Osteoblast (primary cell): Measurements from ENCODE around the gene PEAK3. TPM values are rescaled to one million over a fixed set of nuclear protein-coding genes. Genes with fewer than 3 reads are reported as not detected.

Experiments
- DNase-seq: peaks from one replicate; pipeline ENCODE4 v3.0.0; 2011; ENCODE audit warnings: low spot score, mixed read lengths; ENCODE audit not compliant: insufficient read length; ENCODE audit errors: missing footprints
- H2AFZ ChIP-seq: 2 replicates; pipeline ENCODE4 v1.6.0; 2011; ENCODE audit warnings: mild to moderate bottlenecking, low read length
- H3K27ac ChIP-seq: 2 replicates; pipeline ENCODE4 v1.5.1; 2011; ENCODE audit warnings: mild to moderate bottlenecking, low read depth, low read length, moderate library complexity
- H3K27me3 ChIP-seq: 2 replicates; pipeline ENCODE4 v1.6.0; 2012; ENCODE audit warnings: mild to moderate bottlenecking, control low read depth, inconsistent platforms, low read length, moderate library complexity; ENCODE audit not compliant: insufficient read depth
- H3K36me3 ChIP-seq: 2 replicates; pipeline ENCODE4 v1.5.1; 2011; ENCODE audit warnings: mild to moderate bottlenecking, low read length, control low read depth, moderate library complexity; ENCODE audit not compliant: insufficient read depth
- H3K4me1 ChIP-seq: 2 replicates; pipeline ENCODE4 v1.5.1; 2011; ENCODE audit warnings: mild to moderate bottlenecking, low read length, control low read depth, moderate library complexity; ENCODE audit not compliant: insufficient read depth
- H3K4me2 ChIP-seq: 2 replicates; pipeline ENCODE4 v1.6.0; 2011; ENCODE audit warnings: mild to moderate bottlenecking, low read length; ENCODE audit not compliant: insufficient read depth
- H3K4me3 ChIP-seq: fragments of 200-600 bp; sonication (generic); 3 replicates; pipeline ENCODE4 v1.5.1; 2012; ENCODE audit warnings: mild to moderate bottlenecking, low read length, inconsistent platforms; ENCODE audit not compliant: insufficient read depth
- H3K79me2 ChIP-seq: 2 replicates; pipeline ENCODE4 v1.6.0; 2012; ENCODE audit warnings: mild to moderate bottlenecking, low read length, control low read depth, inconsistent platforms; ENCODE audit not compliant: insufficient read depth
- H3K9me3 ChIP-seq: 2 replicates; pipeline ENCODE4 v1.5.1; 2011; ENCODE audit warnings: low read depth, low read length, control low read depth
- H4K20me1 ChIP-seq: 2 replicates; pipeline ENCODE4 v1.6.0; 2012; ENCODE audit warnings: mild to moderate bottlenecking, low read length, control low read depth; ENCODE audit not compliant: insufficient read depth
- total RNA-seq: library from RNA; depleted of rRNA; stranded (reverse); fragments of >200 nt; gene quantifications from 2 replicates; pipeline ENCODE4 v1.2.3, GENCODE V29; 2012
- TF ChIP-seq, protein P1 (sequence below): IDR thresholded peaks from 2 replicates; pipeline ENCODE4 v1.5.1; 2011; ENCODE audit warnings: mild to moderate bottlenecking, low read depth, low read length, moderate library complexity; ENCODE audit errors: extremely low read depth

PEAK3 gene
- total RNA-seq, 1 donor: not detected

GRCh38 chr19:2325281-2326046 is 43.5 kb upstream of the PEAK3 start:
- Histone ChIP-seq H3K27ac (no peak overlapping the region), H2AFZ (no peak overlapping the region), H3K79me2 (peaks cover 57% of the 10 kb centered on the region), H3K36me3 (peaks cover 15% of the 10 kb centered on the region), H3K27me3 (no peaks in the 10 kb centered on the region), H3K4me3 (no peak overlapping the region), H4K20me1 (peaks cover 17% of the 10 kb centered on the region), H3K4me1 (peaks cover 19% of the 10 kb centered on the region), H3K9me3 (no peaks in the 10 kb centered on the region), H3K4me2 (no peak overlapping the region)
- TF ChIP-seq, protein P1, sequence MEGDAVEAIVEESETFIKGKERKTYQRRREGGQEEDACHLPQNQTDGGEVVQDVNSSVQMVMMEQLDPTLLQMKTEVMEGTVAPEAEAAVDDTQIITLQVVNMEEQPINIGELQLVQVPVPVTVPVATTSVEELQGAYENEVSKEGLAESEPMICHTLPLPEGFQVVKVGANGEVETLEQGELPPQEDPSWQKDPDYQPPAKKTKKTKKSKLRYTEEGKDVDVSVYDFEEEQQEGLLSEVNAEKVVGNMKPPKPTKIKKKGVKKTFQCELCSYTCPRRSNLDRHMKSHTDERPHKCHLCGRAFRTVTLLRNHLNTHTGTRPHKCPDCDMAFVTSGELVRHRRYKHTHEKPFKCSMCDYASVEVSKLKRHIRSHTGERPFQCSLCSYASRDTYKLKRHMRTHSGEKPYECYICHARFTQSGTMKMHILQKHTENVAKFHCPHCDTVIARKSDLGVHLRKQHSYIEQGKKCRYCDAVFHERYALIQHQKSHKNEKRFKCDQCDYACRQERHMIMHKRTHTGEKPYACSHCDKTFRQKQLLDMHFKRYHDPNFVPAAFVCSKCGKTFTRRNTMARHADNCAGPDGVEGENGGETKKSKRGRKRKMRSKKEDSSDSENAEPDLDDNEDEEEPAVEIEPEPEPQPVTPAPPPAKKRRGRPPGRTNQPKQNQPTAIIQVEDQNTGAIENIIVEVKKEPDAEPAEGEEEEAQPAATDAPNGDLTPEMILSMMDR: no peak
- DNase-seq: no peak

DNA sequence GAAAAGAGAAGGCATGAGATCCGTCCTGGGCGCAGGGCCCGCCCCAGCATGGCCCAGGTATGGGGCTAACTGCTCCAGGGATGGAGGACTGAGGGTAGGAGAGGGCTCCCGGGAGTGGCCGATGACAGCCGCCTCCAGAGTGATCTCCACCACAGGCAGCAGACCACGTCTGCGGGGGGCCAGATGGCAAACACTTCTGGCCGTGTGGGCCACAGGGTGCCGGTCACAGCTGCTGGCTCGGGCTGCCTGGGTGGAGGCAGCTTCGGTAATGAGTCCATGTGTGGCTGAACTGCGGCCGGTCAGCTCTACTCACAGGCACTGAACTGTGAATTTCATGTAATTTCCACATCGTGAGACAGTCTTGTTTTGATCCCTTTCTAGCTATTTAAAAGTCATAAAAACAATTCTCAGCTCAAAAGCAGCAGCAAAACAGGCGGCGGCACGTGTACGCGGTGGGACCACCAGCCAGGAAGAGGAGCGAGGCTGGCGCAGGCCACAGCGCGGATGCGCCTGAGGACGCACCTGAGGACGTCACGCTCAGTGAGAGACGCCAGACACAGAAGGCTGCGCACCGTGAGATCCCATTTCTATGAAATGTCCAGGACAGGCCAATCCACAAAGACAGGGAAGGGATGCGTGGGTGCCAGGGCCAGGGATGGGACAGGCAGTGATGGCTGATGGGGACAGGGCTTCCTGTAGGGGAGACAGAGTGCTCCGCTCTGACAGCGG is 42.4 kb upstream of the PEAK3 start:
- Histone ChIP-seq H4K20me1 (peaks cover 14% of the 10 kb centered on the region), H2AFZ (no peak overlapping the region), H3K4me2 (no peak overlapping the region), H3K9me3 (no peaks in the 10 kb centered on the region), H3K79me2 (peaks cover 48% of the 10 kb centered on the region), H3K4me1 (peaks cover 14% of the 10 kb centered on the region), H3K27ac (no peak overlapping the region), H3K27me3 (no peaks in the 10 kb centered on the region), H3K4me3 (no peak overlapping the region), H3K36me3 (peaks cover 15% of the 10 kb centered on the region)
- TF ChIP-seq, protein P1: no peak
- DNase-seq: no peak

DNA sequence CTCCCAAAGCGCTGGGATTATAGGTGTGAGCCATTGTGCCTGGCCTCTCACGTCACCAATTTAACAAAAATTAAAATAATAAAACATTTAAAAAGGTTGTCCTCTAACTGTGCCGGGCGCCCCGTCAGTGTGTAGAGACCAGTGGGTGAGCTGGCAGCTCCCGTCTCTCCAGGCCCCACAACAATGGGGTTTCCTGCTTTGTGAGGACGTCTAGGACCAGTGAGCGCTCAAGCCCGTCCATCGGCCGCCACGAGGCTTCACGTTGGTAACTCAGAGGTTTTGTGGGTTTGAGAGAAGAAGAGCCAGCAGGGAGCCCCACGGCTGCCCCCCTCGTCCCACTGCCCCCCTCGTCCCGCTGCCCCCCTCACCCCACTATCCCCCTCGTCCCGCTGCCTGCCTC is 41.7 kb upstream of the PEAK3 start:
- H3K27ac ChIP-seq: no peak overlapping the region
- no peak for DNase-seq
- H4K20me1 ChIP-seq: peaks cover 14% of the 10 kb centered on the region
- peaks cover 15% of the 10 kb centered on the region for H3K36me3 ChIP-seq
- TF ChIP-seq, protein P1: no peak
- H3K9me3 ChIP-seq: no peaks in the 10 kb centered on the region
- peaks cover 9% of the 10 kb centered on the region for H3K4me1 ChIP-seq
- H2AFZ ChIP-seq: no peak overlapping the region
- no peaks in the 10 kb centered on the region for H3K27me3 ChIP-seq
- peaks cover 41% of the 10 kb centered on the region for H3K79me2 ChIP-seq
- no peak overlapping the region for H3K4me3 ChIP-seq
- no peak overlapping the region for H3K4me2 ChIP-seq
